OCI-M2 (cell line): ENCODE results near the gene MORC3.
"Not testable (repeated sequence)": the region's sequence is repeated elsewhere in the genome, so short reads cannot be mapped to it uniquely, and the experiment has no call there.

Experiments used
- DNase-seq: peaks from one replicate; lab custom pipeline; 2025; ENCODE audit not compliant: unreplicated experiment; lab: John Stamatoyannopoulos, UW

MORC3 gene

GRCh38 chr21:36319767-36320420 lies at the start of gene MORC3:
MORC3 (plus strand) TSS chr21:36320197; CDS start chr21:36320265, 68 bp downstream.
- DNase-seq = peak; percentile 97

GRCh38 chr21:36270786-36271695 lies 49.0 kb upstream of the MORC3 start:
- DNase-seq = not testable (repeated sequence)

- DNase-seq = no peak
Measured at GRCh38 chr21:36274128-36274527, 45.9 kb upstream of the MORC3 start.

GRCh38 chr21:36282568-36283230 lies 37.3 kb upstream of the MORC3 start:
- no peak for DNase-seq

GRCh38 chr21:36283231-36283622 lies 36.8 kb upstream of the MORC3 start:
- not testable (repeated sequence) for DNase-seq

- DNase-seq = no peak
Measured at GRCh38 chr21:36288651-36289243, 31.2 kb upstream of the MORC3 start.

GRCh38 chr21:36291509-36291908 lies 28.5 kb upstream of the MORC3 start:
- no peak for DNase-seq

- no peak for DNase-seq
Measured at GRCh38 chr21:36297406-36297937, 22.5 kb upstream of the MORC3 start.

GRCh38 chr21:36297938-36298572 lies 21.9 kb upstream of the MORC3 start:
- peak; percentile 93 for DNase-seq

- no peak for DNase-seq
Measured at GRCh38 chr21:36306872-36307534, 13.0 kb upstream of the MORC3 start.

- no peak for DNase-seq
Measured at GRCh38 chr21:36310016-36310415, 10.0 kb upstream of the MORC3 start.

- DNase-seq = not testable (repeated sequence)
Measured at GRCh38 chr21:36313446-36313845, 6.6 kb upstream of the MORC3 start.

- not testable (repeated sequence) for DNase-seq
Measured at GRCh38 chr21:36316045-36316444, 4.0 kb upstream of the MORC3 start.

- no peak for DNase-seq
Measured at GRCh38 chr21:36316872-36317484, 3.0 kb upstream of the MORC3 start.

- DNase-seq = not testable (repeated sequence)
Measured at GRCh38 chr21:36319406-36319766, 611 bp upstream of the MORC3 start.

- peak; percentile 52 for DNase-seq
Measured at GRCh38 chr21:36320421-36321324, 676 bp downstream of the MORC3 start.

GRCh38 chr21:36321325-36322082 lies 1.5 kb downstream of the MORC3 start:
- peak; percentile 87 for DNase-seq

- DNase-seq = no peak
Measured at GRCh38 chr21:36322083-36322424, 2.1 kb downstream of the MORC3 start.
